CD4-positive, alpha-beta T cell treated with Interferon gamma for 1 hour (primary cell): Measurements from ENCODE around the gene KRT5.

ENCODE experiments used
- DNase-seq: peaks from one replicate; pipeline ENCODE4 v3.0.0-alpha.2; 2020

The KRT5 gene

DNA sequence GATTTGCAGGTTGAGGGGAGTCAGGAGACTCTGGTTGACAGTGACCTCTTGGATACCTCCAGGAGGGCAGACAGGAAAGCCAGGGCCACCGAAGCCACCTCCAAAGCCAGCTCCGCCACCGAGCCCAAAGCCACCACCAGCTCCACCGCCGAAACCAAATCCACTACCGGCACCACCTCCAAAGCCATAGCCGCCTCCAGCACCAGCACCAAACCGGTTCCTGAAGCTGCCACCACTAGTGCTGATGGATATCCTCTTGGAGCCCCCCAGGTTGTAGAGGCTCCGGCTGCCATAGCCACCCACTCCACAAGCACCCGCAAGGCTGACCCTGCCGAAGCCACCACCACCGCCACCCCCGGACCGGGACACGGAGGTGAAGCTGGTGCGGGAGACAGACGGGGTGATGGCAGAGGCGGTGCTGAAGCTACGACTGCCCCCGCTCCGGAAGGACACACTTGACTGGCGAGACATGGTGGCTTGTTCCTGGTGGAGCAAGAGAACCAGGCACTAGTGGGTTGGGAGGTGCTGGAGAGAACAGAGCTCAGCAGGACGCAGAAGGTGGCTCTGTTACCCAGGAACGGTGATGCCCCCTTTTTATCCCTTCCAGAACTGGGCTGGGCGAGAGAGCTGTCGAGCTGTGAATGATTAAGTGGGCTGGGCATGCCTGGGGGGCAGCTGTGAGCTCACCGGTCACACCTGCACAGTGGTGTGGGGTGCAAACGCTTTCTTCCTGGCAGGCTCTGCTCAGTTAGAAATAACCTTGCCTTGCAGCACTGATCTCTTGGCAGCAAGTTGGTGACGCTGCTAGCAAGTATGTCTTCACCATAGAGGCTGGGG lies at the start of gene KRT5:
Gene KRT5, minus strand, starts transcription at position 569 of the 837 bp plus-strand sequence. Its CDS starts 98 bp downstream, at position 471.
- DNase-seq, result no peak

DNA sequence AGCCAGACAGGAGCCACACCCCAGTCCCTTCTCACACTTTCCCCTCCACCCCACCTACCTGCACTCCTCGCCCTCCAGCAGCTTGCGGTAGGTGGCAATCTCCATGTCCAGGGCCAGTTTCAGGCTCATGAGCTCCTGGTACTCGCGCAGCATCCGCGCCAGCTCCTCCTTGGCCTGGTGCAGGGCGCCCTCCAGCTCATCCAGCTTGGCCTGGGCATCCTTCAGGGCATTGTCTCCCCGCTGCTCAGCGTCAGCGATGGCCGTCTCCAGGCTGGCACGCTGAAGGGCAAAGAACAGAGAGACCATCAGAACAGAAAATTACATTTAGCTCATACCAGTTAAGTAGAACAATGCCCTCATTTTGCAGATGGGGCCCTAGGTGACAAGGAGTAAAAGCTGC lies 47.9 kb upstream of the KRT5 start:
- DNase-seq, result no peak

DNA sequence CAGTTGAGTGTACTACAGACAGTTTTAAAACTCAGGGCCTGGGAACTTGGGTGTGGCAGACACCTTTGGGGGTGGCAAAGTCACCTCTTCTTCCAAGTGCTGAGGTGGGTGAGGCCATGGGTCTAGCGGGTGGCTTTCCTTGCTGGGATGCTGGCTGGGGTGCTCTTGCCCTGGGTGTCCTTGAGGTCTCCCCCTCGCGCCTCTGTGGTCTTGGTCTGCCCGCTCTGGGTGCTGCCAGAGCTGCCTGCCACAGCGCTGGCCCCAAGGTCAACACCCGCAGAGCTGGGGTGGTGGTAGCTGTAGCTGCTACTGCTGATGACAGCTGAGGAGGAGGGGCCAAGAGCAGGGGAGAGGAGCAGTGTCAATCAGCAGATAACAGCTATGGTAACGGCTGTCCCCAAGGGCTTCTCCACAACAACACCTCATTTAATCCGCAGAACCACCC lies 46.7 kb upstream of the KRT5 start:
- peak; percentile 78 for DNase-seq

GRCh38 chr12:52564582-52564981 lies 44.4 kb upstream of the KRT5 start:
- DNase-seq, result no peak

DNA sequence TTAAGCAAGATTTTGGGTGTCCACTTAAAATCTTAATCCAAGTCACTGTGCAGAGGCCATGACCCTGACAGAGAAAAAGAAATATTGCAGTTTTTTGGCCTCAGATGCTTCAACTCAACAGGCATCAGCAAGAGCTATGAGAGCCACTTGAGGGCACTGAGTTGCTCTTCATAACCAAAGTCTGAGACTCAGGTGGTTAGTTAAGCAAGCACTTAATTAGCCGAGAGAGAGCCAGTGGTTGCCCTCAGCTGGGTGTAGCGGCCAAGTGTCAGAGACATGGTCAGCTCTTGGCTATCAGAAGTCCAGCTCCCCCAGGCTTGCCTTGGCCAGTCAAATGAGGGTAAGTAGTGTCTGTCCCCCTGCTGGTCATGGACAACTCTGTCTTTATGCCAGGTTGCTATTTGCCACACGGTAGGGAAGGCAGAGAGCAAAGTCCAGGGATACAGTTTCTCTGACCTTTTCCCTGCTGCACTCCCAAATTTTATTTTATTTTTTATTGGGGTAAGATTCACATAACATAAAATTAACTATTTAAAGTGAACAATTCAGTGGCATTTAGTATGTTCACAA lies 41.8 kb upstream of the KRT5 start:
- DNase-seq, result no peak

DNA sequence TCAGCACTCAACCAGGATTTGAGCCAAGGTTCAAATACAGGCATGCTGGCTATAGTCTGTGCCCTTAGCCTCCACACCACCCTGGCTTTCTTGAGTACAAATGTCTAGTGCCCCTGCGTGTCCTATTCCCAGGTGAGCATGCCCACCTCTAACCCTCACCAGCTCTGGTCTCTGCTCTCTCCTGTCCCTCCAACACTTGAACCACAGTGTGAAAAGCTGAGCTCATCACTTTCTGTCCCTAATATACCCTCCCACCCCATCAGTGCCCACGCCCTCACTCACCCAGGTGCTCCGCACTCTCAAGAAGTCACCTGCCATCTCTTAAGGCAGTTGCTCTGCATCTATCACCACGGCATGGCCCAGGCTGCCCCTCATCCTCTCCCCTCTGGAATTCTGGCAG lies 39.8 kb upstream of the KRT5 start:
- no peak for DNase-seq

DNA sequence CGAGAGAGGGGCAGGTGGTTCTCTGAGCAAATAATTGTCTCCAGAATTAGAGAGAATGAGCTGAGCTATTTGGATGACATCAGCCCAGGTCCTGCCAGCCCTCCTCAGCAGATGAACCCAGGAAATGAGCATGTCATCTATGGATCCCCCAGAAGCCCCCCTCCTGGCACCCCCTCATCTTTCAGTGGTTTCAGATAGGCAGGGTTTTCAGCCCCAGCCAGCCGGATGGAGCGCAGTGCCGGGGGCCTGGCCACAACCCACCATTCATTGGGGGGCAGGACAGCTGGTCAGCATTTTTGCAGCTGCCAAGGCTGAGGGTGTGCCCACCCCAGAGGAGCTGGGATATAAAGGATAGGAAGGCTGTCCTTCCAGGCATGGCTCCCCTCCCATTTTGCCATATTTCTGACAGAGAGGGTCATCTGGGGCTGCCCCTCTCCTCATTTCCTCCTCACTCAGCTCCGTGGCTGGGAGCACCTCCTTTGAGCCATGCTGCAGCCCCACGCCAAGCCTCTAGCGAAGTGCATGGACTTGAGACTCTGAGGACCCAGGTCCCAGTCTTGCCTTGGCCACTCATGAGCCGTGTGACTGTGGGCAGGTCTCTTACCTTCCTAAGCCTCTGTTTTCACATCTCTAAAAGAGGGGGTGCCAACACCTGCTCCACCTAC lies 38.7 kb upstream of the KRT5 start:
- no peak for DNase-seq

GRCh38 chr12:52557476-52557875 lies 37.3 kb upstream of the KRT5 start:
- DNase-seq, result no peak

DNA sequence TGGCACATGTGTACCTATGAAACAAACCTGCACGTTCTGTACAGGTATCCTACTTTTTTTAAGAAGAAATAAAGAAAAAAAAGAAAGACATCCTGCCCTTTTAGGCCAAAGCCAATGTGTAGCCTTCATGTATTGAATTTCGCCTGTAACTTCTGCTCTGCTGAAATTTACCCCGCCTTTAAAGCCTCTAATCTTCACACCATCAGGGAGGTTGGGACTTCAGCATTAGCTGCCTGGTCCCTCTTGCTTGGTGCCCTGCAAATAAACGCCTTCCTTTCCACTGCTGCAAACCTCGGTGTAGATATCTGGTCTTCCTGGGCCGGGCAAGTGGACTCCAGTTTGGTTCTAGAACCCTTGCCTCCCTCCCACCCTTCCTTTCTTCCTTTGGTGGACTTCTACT lies 35.4 kb upstream of the KRT5 start:
- DNase-seq, result no peak

- DNase-seq, result no peak
These were observed 32.5 kb upstream of the KRT5 start, which contains the start of gene KRT71 for GRCh38 chr12:52552681-52553195. TSS of gene KRT71 (minus strand) at chr12:52553145. CDS start at chr12:52553077, 68 bp downstream.

DNA sequence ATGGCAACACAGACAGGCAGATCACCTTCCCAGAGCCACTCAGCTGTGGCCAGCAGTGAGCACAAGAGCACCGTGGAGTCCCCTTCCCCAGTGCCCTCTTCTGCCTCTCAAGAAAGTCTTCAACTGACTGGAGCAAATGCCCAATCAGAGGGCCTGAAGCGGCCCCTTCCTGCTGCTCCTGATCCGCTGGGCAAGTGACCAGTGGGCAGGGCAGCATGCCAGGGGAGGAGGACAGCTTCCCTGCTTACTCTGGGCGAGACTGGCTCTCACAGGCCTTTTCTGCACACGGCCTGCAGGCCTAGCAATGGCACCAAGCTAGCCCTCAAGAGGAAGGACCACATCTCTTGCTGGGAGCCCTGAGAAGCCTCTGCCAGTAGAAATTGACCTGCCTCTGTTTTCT lies 31.9 kb upstream of the KRT5 start:
- DNase-seq, result no peak

- no peak for DNase-seq
These were observed 31.1 kb upstream of the KRT5 start for GRCh38 chr12:52551216-52551865.

DNA sequence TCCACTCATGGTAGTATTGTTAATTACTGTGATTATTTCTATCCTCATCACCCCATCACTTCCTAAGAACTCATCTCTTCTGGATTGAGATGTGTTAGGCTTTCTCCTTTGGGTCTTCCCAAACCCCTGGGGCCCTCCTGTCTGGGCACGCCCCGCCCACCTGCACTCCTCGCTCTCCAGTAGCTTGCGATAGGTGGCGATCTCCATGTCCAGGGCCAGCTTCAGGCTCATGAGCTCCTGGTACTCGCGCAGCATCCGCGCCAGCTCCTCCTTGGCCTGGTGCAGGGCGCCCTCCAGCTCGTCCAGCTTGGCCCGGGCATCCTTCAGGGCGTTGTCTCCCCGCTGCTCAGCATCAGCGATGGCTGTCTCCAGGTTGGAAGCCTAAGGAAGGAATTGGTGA lies 25.9 kb upstream of the KRT5 start:
- no peak for DNase-seq

DNA sequence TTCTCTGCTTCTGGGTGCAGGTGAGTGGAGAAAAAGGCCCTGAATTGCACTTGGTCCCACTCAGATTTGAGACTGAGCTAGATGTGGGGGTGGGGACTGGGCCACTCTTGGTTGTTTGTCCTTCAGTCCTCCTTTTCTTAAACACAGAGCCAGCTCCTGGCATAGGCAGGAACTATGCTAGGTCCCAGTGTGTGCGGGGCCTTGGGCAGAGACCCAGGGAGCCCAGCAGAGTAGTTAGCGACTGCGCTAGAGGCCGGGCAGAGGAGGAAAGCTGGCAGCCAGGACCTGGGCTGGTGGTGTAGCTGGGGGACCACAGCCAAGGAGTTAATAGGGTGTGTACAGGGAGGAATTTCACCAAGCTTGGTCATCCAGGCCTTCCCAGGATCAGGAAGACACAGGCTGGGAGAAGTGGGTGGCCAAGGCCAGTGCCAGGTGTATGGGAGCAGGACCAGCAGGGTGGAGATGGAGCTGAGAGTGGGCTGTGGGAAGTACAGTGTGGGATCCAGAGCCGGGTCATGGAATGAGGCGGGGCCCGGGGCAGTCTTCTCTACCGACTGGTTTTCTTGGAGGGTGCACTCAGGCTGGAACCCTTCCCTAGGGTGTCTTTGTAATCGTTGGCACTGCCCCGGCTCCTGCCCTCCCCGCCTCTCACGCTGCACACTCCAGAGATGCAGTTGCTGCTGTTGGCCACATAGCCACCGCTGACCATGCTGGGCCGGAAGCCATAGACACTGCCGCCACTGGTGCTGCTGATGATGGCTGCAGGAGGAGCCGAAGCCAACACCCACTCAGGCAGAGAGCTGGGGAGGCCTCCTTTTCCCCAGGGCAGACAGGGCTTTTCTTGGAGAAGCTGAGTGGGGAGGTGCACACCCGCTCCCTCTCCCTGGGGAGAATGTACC lies 24.0 kb upstream of the KRT5 start:
- DNase-seq, result no peak

DNA sequence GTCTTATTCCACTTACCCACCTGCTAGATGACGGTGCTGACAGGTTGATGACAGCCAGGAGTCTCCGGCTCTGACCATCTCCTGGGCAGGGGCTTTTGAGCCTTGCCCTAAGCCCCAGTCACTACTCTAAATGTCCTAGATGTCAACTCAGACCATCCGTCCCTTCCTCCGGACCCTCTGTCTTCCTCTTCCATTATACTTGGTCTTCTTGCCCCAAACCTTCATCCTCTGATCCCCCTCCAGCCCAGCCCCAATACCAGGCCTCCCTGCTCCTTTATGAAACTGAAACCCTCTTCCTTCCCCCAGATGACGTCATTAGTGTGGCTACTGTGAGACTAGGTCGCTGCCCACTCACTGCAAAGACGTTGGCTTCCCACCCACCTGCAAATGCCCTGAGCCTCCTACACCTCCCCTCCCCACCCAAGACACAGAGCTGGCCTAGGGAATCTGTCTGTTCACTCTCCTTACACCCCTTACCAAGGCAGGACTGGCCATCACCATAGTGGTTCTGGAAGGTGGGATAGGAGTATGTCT lies 22.7 kb upstream of the KRT5 start:
- no peak for DNase-seq

DNA sequence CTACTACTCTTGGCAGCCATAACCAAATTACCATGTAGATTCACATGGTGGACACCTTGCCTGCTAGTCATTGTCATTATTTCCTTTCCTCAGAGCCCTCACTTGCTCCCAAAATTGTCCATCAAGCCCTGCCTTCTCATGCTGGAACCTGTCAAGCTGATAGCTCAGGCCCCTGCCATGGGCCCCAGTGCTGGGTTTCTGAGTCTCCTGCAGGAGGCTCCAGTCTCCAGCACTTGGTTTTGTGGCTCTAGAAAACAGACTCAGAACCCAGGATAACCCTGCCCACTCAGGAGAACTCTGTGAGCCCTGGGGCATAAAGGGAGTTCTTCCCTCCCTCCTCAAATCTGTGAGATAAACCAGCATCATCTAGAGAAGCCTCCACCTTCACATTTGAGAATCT lies 22.0 kb upstream of the KRT5 start:
- no peak for DNase-seq

GRCh38 chr12:52541709-52542108 lies 21.5 kb upstream of the KRT5 start:
- no peak for DNase-seq

DNA sequence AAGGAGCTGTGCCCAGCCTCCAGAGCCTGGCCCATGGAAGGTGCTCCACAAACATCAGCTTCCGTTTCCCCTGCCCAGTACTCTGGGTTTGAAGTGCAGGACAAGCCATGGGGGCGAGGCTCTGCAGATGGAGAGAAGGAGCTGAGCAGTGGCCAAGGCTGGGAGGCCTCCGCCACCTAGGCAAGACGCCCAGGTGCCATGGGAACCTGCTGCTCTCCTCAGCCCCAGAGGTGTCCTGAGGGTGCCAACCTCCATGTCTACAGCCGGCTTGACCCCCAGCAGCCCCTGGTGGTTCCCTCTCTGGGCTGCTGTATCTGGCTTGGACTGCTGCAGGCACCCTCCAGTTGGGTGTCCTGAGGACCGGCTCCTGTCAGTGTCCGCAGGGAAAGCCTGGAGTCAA lies 20.3 kb upstream of the KRT5 start:
- no peak for DNase-seq

DNA sequence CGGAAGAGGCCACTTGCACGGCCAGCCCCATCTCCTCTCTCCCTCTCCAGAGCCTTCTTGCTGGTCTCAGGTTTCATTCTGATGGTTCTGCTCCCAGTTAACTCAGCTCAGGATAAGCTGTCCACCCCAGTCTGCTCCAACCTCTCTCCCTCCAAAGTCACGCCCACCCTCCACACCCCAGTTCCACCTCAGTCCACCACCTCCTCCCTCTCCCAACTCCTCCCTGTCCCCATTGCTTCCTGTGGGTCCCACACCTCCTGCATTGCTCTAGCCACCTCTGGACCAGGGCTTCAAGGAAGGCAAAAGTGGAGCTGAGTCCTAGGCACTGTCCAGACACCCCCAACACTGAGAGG lies 19.6 kb upstream of the KRT5 start:
- DNase-seq, result no peak

GRCh38 chr12:52539083-52539820 lies 19.1 kb upstream of the KRT5 start:
- no peak for DNase-seq

DNA sequence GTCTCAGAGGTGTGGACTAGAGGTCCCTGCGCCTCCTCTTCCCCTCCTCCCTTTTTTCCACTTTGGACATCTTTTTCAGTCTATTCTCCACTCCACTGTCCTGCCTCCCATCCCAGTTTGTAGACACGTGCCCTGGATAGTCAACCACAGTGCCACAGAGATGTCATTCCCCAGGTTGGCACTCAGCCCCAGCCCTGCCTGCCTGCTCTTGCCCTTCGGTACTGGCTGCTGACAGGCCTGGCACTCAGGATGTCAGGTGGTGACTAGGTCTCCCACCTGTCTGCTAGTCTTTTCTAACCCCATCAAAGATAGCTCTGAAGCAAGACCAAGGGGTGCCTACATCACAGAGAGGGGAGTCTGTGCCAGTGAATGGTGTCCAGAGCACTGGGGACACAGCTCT lies 16.9 kb upstream of the KRT5 start:
- no peak for DNase-seq
